T-helper 17 cell (primary cell): ENCODE measurements around the gene TEX12. TPM values are rescaled to one million over a fixed set of nuclear protein-coding genes. Genes with fewer than 3 reads are reported as not detected.
"Not testable (repeated sequence)": the region's sequence is repeated elsewhere in the genome, so short reads cannot be mapped to it uniquely, and the experiment has no call there.

Experiments
- ATAC-seq: fragments of 150-1000 bp; cut with Tn5 transposase; 2 replicates; pipeline ENCODE4 v1.10.0; 2021; ENCODE audit warnings: mild to moderate bottlenecking, moderate library complexity
- DNase-seq, 3 donors: peaks; one replicate each; pipeline versions ENCODE4 v3.0.0 to v3.0.0-alpha.2; 2020 to 2021
- H3K9me3 ChIP-seq: one replicate; pipeline ENCODE4 v1.7.0; 2013; ENCODE audit warnings: low read length, mild to moderate bottlenecking; ENCODE audit not compliant: control insufficient read depth, poor library complexity, severe bottlenecking
- H3K27ac Mint-ChIP-seq: one replicate; pipeline ENCODE4 v1.8.0; 2022; ENCODE audit warnings: mild to moderate bottlenecking, moderate library complexity, mixed read lengths
- H3K27me3 Mint-ChIP-seq: one replicate; pipeline ENCODE4 v1.8.0; 2022; ENCODE audit warnings: mixed read lengths
- H3K36me3 Mint-ChIP-seq: one replicate; pipeline ENCODE4 v1.8.0; 2022; ENCODE audit warnings: low read depth, mixed read lengths
- H3K4me1 Mint-ChIP-seq: one replicate; pipeline ENCODE4 v1.8.0; 2022; ENCODE audit warnings: mild to moderate bottlenecking, mixed read lengths
- H3K4me3 Mint-ChIP-seq: one replicate; pipeline ENCODE4 v1.8.0; 2022; ENCODE audit warnings: mild to moderate bottlenecking, moderate library complexity, mixed read lengths
- total RNA-seq, 4 donors: library from RNA in 2 of 4; stranded (reverse) in 2 of 4; gene quantifications; one replicate each; pipeline ENCODE4 v1.2.3 and lab custom pipeline; 2022 to 2026

TEX12 gene
- total RNA-seq, 2 donors from 2014 or later, result 0.32 to 0.52 TPM

DNA sequence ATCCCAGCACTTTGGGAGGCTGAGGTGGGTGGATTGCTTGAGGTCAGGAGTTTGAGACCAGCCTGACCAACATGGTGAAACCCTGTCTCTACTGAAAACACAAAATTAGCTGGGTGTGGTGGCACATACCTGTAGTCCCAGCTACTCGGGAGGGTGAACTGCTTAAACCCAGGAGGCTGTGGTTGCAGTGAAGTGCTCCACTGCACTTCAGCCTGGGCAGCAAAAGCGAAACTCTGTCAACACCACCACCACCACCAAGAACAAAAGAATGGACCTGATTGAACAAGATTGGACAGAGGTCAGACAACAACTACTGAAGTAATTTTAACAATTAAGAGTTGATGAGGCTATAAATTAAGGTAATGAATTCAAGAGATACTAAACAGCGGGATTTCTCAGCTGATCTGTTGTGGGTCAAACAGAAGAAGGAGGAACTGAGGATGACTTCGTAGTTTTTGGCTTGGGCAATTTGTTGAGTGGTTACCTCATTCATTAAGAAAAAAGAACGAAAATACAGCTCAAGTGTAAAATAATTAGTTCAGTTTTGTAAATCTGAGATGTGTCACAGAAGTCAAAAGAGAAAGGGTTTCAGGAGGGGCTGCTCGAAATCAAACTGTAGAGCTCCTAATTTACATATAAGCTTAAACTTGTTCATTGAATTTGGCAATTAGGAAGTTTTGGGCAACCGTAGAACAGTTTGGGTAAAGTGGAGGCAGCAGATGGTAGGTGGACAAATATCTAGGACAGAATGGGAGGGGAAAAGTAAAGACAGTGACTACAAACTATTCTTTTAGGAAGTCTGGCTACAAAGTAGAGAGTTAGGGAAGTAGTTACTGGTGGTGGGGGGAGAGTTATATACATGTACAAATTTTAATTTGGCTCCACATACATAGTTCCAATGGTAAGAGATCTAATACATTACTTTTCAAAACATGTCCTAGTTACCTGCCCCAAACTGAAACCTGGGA lies 7.8 kb upstream of the TEX12 start:
- Mint-ChIP-seq H3K4me1 (peaks cover 9% of the 10 kb centered on the region), H3K27ac (no peak overlapping the region), H3K4me3 (no peak overlapping the region), H3K36me3 (peaks cover 9% of the 10 kb centered on the region), H3K27me3 (peaks cover 18% of the 10 kb centered on the region)
- DNase-seq, result no peak
- H3K9me3 ChIP-seq, result no peaks in the 10 kb centered on the region
- ATAC-seq, result no peak

DNA sequence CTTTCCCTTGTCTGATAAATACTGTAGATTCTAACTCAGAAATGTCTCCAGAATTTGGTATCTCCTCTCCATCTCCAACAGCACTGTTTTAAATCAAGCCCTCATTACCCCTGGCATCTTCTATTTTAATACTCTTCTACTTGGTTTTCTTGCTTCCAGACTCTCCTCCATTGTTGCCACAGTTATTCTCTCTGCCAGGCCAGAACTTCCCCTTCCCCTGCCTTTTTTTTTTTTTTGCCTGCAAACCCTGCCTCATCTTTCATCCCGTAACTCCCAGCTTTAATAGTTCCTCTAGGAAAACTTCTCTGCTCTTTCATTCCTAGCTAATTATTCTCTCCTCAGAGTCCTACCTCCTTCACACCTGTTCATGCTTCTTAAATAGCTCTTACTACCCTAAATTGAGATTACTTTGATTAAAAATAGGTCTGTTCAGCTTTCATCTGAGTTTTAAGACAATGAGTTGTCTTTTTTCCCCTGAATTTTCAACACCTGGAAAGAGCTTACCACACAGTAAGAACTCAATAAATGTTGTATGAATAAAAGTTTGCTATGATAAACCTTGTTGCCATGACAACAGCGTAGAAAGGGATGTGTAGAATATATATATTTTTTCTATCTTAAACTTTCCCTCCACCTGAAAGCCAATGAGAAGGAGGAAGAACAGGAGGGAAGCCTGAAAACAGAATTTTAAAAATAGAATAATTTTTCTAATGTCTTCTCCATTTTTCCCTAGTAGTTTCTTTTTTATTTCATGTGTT lies 6.9 kb upstream of the TEX12 start:
- peaks cover 9% of the 10 kb centered on the region for H3K4me1 Mint-ChIP-seq
- H3K36me3 Mint-ChIP-seq, result peaks cover 9% of the 10 kb centered on the region
- H3K4me3 Mint-ChIP-seq, result no peak overlapping the region
- no peaks in the 10 kb centered on the region for H3K9me3 ChIP-seq
- no peak for DNase-seq
- ATAC-seq, result no peak
- no peak overlapping the region for H3K27ac Mint-ChIP-seq
- peaks cover 18% of the 10 kb centered on the region for H3K27me3 Mint-ChIP-seq

DNA sequence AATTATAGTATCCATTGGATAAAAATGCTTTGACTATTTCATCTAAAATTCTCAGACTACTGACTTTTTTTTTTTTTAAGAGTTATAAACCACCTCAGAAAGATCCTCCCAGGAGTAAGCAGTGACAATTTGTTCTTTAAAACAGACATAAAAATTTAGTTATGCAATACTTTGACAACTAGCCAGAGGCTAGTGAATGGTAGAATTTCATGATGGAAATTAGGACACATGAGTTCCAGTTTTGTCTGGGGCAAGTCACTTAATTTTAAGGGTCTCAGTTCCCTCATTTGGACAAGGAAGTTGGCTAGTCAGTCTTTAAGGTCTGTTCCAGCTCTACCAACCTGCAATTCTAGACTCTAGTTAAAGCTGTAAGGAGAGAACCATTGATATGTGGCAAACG lies 6.2 kb upstream of the TEX12 start:
- ATAC-seq (no peak), DNase-seq (no peak)
- no peak overlapping the region for H3K4me3 Mint-ChIP-seq
- H3K4me1 Mint-ChIP-seq, result peaks cover 9% of the 10 kb centered on the region
- H3K27ac Mint-ChIP-seq, result no peak overlapping the region
- H3K9me3 ChIP-seq, result no peaks in the 10 kb centered on the region
- peaks cover 9% of the 10 kb centered on the region for H3K36me3 Mint-ChIP-seq
- H3K27me3 Mint-ChIP-seq, result peaks cover 18% of the 10 kb centered on the region

DNA sequence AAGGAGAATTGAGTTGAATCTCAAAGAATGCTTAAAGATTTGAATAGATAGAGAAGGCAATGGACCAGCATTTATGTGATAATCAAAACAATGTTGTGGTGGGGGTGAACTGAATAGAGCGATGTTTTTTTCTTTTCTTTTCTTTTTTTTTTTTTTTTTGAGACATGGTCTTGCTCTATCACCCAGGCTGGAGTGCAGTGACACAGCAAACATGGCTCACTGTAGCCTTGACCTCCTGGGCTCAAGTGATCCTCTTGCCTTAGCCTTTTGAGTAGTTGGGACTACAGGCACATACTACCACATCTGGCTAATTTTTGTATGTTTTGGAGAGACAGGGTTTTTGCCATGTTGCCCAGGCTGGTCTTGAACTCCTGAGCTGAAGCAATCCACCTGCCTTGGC lies 5.0 kb upstream of the TEX12 start:
- not testable (repeated sequence) for H3K4me3 Mint-ChIP-seq, ATAC-seq, H3K27ac Mint-ChIP-seq, H3K9me3 ChIP-seq, DNase-seq, H3K4me1 Mint-ChIP-seq, H3K36me3 Mint-ChIP-seq
- peaks cover 26% of the 10 kb centered on the region for H3K27me3 Mint-ChIP-seq

DNA sequence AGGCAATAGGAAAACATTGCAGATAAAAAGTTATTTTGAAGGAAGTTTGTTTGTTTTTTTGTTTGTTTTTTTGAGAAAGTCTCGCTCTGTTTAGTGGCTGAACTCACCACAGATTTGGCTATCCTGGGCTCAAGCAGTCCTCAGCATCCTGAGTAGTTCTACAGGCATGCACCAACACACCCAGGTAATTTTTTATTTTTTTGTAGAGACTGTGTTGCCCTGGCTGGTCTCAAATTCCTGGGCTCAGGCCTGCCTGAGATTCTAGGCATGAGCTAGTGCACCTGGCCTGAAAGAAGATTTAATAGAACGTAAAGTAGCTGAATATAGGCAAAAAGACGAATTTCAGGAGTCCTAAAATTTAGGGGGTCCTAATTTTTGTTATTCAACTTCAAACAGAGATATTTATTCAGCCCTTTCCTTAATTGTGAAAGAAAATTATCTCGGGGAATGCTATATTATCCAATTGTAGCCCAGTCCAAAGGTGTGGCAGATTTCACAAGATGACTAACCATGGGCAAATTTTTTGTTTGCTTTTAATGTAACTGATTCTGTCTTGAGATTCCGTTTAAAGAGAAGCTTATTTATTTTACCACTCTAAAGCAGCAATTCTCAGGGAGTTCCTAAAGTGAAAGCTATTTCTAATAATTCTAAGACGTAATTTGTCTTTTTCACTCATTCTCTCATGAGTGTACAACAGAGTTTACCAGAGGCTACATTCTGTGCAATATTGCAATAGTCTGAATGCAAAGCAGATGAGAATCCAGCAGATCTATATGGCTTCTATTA lies 4.2 kb upstream of the TEX12 start:
- Mint-ChIP-seq H3K36me3 (peaks cover 13% of the 10 kb centered on the region), H3K4me3 (no peak overlapping the region), H3K4me1 (peaks cover 13% of the 10 kb centered on the region), H3K27me3 (peaks cover 30% of the 10 kb centered on the region), H3K27ac (no peak overlapping the region)
- no peak for DNase-seq
- no peaks in the 10 kb centered on the region for H3K9me3 ChIP-seq
- no peak for ATAC-seq

DNA sequence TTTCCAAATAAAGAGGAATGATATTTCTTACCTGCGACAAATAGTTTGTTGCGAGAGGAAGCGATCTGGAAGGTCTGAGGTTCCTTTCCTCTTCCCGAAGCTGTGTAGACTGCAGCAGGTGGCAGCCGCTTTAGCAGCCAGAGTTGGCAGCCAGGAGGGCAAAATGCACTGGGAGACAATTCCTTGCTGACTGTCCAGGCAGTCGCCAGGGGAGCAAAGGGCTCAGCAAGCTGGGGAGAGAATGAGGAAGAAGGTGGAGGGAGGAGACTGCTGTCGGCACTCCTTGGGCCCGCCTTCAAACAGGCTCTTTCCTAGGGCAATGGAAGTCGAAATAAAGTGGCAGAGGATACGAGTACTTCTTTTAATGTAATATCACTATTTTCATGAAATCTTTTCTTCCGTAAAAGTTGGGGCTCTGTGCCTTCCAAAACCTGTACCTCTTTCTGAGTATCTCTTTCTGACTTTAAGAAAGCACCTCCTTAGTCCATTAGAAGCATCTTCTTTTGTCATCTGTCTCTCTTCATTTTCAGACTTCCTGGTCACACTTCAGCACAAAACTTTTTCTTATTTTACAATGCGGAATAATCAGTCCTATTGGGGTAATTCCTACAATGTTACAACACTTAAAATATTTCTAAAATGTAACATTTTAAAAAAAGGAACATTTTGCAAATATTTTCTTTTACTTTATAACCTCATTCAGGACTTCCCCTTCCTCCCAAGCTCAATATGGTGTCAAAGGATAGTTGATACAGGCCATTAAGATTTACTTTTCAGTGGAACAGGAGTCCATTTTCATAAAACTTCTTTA lies 3.1 kb upstream of the TEX12 start, which contains the start of gene IL18:
IL18 (minus strand) TSS at position 220 of the 811 bp plus-strand sequence. CDS start 9,041 bp downstream, outside the sequence.
- no peak within 1 kb of the TSS for H3K4me3 Mint-ChIP-seq
- peaks cover 13% of the 10 kb centered on the region for H3K36me3 Mint-ChIP-seq
- H3K27ac Mint-ChIP-seq, result no peak within 1 kb of the TSS
- H3K4me1 Mint-ChIP-seq, result peaks cover 13% of the 10 kb centered on the region
- ATAC-seq (no peak), DNase-seq (no peak)
- H3K9me3 ChIP-seq, result no peaks in the 10 kb centered on the region
- H3K27me3 Mint-ChIP-seq, result peaks cover 30% of the 10 kb centered on the region

DNA sequence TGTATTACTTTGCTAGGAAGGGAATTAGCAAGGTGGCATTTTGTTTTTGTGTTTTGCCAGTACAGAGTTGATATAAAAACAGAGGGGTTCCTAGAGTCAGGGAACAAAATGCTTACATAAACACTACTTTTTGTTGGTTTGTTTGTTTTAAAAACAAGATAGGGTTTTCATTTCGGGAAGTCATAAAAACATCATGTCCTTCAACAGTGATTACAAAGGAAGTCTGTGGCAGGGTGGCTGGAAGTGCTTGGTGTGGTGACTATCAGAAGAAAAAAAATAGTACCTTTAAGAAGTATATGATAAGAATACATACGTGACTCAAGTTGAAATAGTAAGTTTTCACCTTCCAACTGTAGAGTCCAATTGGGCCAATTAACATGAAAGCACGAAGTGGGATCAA lies 2.1 kb upstream of the TEX12 start:
- no peak for ATAC-seq
- Mint-ChIP-seq H3K4me3 (no peak overlapping the region), H3K27ac (no peak overlapping the region)

DNA sequence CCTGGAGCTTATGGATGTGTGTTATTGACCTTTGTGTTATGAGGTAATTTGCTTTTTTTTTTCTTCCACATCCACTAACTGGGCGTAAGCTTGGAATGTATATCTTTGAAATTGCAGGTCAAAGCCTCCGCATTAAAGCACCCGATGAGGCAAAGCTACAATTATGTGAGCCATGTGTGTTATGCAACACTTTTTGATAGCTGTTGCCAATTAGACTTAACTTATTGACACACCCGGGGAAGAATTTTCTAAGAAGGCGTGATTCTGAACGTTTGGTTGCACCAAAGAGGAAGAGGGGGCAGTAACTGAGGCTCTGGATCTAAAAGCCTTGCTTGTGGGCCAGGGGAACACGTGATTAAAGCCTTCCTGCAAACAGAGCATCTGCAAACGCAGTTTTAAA lies 610 bp upstream of the TEX12 start:
- no peak overlapping the region for H3K27ac Mint-ChIP-seq
- H3K4me1 Mint-ChIP-seq, result peaks cover 7% of the 10 kb centered on the region
- no peak for DNase-seq
- ATAC-seq, result no peak
- H3K9me3 ChIP-seq, result no peaks in the 10 kb centered on the region
- peaks cover 7% of the 10 kb centered on the region for H3K36me3 Mint-ChIP-seq
- peaks cover 21% of the 10 kb centered on the region for H3K27me3 Mint-ChIP-seq
- no peak overlapping the region for H3K4me3 Mint-ChIP-seq

More for the DNA sequence above, 2.1 kb upstream of the TEX12 start:
- DNase-seq, result no peak
- H3K36me3 Mint-ChIP-seq, result peaks cover 11% of the 10 kb centered on the region
- H3K9me3 ChIP-seq, result no peaks in the 10 kb centered on the region
- H3K4me1 Mint-ChIP-seq, result peaks cover 11% of the 10 kb centered on the region
- peaks cover 25% of the 10 kb centered on the region for H3K27me3 Mint-ChIP-seq

DNA sequence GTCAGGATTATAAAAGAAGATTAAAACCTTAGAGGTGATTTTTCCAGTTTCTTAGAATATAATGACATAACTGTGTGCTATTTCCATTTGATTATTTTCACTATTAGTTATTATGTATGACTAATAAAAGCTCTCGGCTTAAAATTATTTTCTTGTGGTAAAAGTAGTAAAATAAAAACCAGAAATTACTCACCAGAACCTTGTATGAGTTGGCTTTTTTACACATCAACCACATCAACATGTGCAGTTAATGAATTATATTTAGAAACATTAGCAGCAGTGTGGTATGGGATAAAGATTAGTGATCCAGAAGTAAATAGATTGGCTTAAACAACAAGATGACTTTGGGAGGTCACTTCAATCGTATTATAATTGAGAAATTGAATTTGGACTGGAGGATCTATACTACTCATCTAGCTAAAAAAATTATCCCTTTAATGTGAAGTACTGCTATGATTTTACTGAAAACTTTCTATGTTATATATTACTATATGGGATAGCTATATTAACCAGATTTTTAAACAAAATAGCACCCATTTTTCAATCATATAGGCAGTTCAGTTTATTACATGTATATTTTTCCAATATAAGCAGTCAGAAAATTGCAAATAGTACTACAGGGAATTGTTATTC lies 5.3 kb downstream of the TEX12 start:
- H3K4me1 Mint-ChIP-seq, result peaks cover 14% of the 10 kb centered on the region

DNA sequence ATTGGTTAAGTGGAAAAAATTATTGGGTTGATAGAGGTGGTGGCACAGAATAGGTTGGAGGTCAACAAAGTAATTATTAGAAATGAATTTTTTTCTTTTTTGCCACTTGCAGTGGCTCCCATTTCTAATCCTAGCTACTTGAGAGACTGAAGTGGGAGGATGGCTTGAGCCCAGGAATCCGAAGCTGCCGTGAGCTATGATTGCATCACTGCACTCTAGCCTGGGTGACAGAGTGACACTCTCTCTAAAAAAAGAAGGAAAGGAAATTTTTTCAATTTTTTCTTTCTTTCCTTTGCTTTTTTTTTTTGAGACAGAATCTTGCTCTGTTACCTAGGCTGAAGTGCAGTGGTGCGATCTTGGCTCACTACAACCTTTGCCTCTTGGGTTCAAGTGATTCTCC lies 6.0 kb downstream of the TEX12 start:
- H3K27ac Mint-ChIP-seq, result no peak overlapping the region
- ATAC-seq (no peak), DNase-seq (no peak)
- no peaks in the 10 kb centered on the region for H3K9me3 ChIP-seq
- no peaks in the 10 kb centered on the region for H3K36me3 Mint-ChIP-seq
- H3K4me3 Mint-ChIP-seq, result no peak overlapping the region
- peaks cover 23% of the 10 kb centered on the region for H3K27me3 Mint-ChIP-seq
- H3K4me1 Mint-ChIP-seq, result peaks cover 10% of the 10 kb centered on the region

More for the DNA sequence above, 5.3 kb downstream of the TEX12 start:
- peaks cover 26% of the 10 kb centered on the region for H3K27me3 Mint-ChIP-seq
- peaks cover 2% of the 10 kb centered on the region for H3K36me3 Mint-ChIP-seq
- H3K9me3 ChIP-seq, result no peaks in the 10 kb centered on the region
- DNase-seq (no peak), ATAC-seq (no peak)
- H3K4me3 Mint-ChIP-seq, result no peak overlapping the region
- no peak overlapping the region for H3K27ac Mint-ChIP-seq

DNA sequence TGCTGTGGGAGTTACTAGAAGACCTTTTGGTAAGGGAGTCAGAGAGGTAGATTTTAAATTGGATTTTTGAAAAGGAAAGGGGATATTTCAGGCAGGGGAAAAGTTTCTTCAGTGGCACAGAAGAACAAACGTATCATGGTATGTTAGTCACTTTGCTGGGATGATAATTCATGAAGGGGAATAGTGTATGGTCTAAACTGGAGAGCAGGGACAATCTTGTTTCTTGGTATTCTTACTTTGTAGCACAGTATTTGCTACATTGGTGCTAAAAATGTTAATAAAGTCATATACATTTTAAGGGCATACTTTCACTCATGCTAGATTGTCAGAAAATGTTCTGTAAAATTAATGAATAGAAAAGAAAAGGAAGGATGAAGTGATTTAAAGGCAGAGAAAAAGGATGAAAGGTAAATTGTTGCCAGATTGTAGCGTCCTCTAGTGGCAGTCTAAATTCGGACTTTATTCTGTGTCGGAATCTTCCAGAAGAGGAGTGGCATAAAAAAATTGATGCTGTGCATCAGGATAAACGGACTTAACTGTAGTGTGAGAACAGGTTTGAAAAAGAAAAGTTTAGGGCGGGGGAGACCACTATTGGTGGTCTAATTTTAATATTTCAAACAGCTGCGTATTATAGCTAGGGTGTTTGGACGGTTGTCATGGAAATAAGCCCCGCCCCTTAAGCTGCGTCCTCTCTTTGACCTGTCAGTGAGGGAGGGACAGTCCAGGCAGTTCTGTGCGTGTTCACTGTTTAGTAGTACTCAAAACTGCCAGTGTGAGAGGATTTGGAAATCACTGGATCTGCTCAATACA lies 7.8 kb downstream of the TEX12 start, which contains the start of gene BCO2:
BCO2 (plus strand) TSS at position 724 of the 810 bp plus-strand sequence. CDS start 90 bp downstream, outside the sequence.
- Mint-ChIP-seq H3K27me3 (peaks cover 30% of the 10 kb centered on the region), H3K4me1 (peaks cover 10% of the 10 kb centered on the region), H3K36me3 (no peaks in the 10 kb centered on the region), H3K4me3 (peak within 1 kb of the TSS; percentile 77), H3K27ac (peak within 1 kb of the TSS; percentile 80)
- no peaks in the 10 kb centered on the region for H3K9me3 ChIP-seq
- ATAC-seq, result peak; percentile 81
- DNase-seq, result peak in 2 of 3 donors; percentile 10 to 25
